Omental fat pad (tissue), 4 donors: ENCODE results near the gene LGALSL. TPM values are rescaled to one million over a fixed set of nuclear protein-coding genes. Genes with fewer than 3 reads are reported as not detected.

ENCODE experiments used
- ATAC-seq: fragments of 150-250 bp; one replicate; pipeline ENCODE4 v1.9.1; 2016; ENCODE audit warnings: mild to moderate bottlenecking, moderate library complexity; ENCODE audit not compliant: low FRiP score
- DNase-seq: peaks from one replicate; pipeline ENCODE4 v3.0.0-alpha.2; 2019; ENCODE audit warnings: low spot score
- total RNA-seq, 4 donors: library from RNA; depleted of rRNA; stranded (reverse); fragments of >200 nt; gene quantifications; one replicate each; pipeline ENCODE4 v1.1.0, GENCODE V29; 2016
- TF ChIP-seq, protein P1 (sequence below), 3 donors: fragments of 450-650 bp; IDR thresholded peaks; one replicate each; pipeline ENCODE4 v1.5.1; 2016 to 2017; ENCODE audit warnings: antibody characterized with exemption in 3 of 3, mild to moderate bottlenecking in 3 of 3, moderate library complexity in 2 of 3

LGALSL gene
- 10 to 100 TPM in 2 of 4 donors, 1 to 10 TPM in 2; 7.8 to 15.9 (median 9.3) TPM for total RNA-seq

DNA sequence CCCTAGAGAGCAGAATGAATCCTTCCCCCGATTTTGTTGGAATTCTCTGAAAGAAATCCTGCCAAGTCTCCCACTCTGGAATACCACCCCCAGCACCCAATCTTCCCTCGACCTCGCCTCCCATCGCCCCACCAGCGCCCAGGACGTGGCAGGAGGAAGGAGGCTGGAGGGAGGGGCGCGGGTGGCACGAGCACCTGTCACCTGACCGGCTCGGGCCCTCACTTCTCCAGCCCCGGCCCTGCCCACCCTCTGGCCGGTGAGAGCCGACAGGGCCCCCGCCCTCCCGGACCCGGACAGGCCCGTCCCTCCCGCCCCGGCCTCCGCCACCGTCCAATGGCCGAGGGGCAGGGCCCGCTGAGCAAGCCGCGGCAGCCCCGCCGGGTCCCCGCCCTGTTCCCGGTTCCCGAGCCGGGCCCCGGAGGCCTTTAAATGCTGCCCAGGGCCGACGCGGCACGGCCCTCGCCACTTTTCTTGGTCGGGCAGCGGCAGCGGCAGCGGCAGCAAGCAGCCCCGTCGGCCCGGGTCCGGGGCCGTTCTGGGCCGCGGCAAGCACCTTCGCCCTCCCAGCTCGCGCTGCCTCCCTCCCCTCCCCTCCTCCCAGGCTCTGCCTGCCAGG is at the start of gene LGALSL:
Gene LGALSL, plus strand, starts transcription at position 393 of the 616 bp plus-strand sequence. CDS start 384 bp downstream, outside the sequence.
- TF ChIP-seq, protein P1, sequence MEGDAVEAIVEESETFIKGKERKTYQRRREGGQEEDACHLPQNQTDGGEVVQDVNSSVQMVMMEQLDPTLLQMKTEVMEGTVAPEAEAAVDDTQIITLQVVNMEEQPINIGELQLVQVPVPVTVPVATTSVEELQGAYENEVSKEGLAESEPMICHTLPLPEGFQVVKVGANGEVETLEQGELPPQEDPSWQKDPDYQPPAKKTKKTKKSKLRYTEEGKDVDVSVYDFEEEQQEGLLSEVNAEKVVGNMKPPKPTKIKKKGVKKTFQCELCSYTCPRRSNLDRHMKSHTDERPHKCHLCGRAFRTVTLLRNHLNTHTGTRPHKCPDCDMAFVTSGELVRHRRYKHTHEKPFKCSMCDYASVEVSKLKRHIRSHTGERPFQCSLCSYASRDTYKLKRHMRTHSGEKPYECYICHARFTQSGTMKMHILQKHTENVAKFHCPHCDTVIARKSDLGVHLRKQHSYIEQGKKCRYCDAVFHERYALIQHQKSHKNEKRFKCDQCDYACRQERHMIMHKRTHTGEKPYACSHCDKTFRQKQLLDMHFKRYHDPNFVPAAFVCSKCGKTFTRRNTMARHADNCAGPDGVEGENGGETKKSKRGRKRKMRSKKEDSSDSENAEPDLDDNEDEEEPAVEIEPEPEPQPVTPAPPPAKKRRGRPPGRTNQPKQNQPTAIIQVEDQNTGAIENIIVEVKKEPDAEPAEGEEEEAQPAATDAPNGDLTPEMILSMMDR (IDR thresholded peaks at IDR 0.05): no peak
- ATAC-seq: peak; percentile 81
- peak; percentile 28 for DNase-seq

DNA sequence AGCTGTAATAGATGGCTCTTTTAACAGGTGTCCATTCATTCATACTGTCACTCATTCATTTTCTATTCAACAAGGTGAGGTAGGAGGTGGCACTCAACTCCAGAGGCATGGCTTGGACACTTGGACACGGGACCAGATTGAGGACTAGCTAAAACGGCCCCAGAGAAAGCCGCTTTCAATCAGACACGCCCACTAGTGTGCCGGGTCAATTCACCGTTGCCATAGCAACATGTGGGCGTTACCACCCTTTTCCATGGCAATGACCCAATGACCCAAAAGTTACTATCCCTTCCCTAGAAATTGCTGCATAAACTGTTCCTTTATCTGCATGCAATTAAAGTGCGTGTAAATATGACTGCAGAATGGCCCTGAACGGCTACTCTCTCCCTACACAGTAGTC is 49.2 kb upstream of the LGALSL start:
- TF ChIP-seq, protein P1 (IDR thresholded peaks at IDR 0.05): no peak
- ATAC-seq (no peak), DNase-seq (no peak)

DNA sequence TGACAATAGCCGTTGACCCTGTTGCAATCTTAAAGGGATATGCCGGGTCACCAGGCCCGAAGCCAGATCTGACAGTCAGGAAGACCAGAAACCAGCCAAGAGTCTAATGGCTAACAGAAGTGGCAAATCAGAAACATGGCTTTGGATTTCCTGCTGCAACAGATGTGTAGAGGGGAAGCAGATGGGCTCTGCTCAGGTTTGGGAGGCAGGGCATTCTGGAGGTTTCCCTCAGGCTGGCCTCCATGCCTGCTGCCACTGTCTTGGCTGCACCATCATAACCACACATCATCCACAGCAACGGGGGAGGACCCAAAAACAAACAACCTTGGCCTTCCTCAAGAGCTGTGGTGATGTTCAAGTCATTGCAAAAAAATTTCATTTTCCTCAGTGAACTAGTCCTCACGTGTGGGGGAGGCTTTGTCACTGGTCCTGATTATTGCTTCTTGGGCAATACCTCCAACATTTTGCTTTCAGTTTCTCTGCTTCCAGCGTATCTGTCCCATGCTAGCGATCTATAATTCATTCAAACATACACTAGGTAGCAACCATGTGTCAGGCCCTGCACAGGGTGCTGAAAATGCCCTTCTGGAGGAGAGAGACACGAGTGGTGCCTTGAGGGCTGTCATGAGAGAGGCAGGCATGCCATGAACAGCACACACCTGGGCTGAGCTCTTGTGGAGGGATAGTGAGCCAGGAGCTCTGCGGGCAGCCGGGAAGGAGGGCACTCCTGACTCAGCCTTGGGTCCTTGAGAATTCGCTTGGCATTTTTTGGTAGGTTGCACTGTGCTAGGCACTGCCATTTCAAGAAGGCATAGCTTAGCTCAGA is 48.2 kb upstream of the LGALSL start:
- no peak for DNase-seq
- peak; percentile 45 for ATAC-seq
- TF ChIP-seq, protein P1 (IDR thresholded peaks at IDR 0.05): no peak

DNA sequence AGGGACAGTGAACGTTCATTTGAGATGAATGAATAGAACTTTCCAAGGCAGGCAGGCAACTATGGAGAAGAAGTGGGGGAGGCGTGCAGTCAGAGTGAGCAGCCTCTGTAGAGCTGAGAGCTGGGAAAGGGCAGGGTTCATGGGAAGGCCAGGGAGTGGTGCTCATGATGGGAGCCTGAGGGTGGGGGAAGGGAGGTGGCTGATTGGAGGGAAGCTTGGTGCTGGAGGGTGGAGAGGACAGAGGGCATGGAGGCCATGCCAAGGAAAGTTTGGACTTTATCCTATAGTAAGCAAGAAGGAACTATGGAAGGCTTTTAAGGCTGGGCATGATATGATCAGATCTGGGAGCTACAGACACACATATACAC is 47.6 kb upstream of the LGALSL start:
- TF ChIP-seq, protein P1 (IDR thresholded peaks at IDR 0.05): no peak
- no peak for ATAC-seq
- no peak for DNase-seq

DNA sequence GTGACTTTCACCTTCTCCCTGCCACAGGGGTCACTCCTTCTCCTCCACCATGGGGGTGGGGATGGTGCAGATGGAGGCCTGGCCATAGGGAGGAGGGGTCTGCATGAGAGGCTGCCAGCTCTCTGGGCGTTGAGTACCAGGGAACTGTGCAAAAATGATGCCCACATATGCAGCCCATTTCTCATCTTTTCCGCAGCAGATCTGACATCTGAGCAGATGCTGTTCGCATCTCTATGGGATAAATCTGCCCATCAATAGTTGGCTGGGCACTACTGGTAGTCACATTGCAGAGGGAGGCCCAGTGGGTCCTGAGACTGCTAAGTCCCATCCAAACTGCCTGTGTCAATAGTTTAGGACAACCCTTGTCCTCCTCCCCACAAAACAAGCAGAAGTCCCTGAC is 45.9 kb upstream of the LGALSL start:
- DNase-seq (no peak), ATAC-seq (no peak)
- TF ChIP-seq, protein P1 (IDR thresholded peaks at IDR 0.05): no peak

DNA sequence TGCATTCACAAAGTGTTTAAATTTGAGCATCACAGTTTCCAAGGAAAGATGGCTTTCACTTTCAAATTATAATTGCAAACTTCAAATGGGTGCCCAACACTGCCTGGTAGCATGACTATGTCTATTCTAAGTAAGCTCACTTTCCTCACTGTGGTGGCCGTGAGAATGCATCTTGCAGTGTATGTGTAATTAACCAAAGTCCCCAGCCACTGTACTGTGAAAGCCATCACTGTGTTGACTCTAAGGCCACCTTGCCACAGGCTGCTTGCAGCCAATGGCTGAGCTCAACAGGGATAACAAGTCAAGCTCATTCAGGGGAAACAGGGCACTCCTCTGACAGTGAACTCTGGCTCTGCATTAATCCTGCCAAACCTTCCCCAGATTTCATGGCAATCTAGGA is 43.3 kb upstream of the LGALSL start:
- TF ChIP-seq, protein P1 (IDR thresholded peaks at IDR 0.05): no peak
- no peak for ATAC-seq
- no peak for DNase-seq

DNA sequence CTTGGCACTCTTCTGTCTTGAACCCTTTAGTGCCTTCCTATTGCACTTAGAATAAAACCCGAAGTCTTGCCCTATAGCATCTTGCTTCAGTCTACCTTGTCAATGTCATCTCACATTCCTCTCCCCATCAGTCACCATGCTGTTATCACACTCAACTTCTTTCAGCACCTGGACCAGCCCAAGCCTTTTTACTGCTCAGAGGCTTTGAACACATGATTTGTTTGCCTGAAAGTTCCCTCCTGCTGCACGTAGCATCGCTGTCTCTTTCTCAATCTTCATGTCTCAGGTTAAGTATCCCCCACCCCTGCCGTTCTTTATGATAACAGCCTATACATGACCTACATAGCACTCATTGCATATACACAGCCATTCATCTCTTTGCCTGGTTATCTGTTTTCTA is 41.3 kb upstream of the LGALSL start:
- DNase-seq: no peak
- TF ChIP-seq, protein P1 (IDR thresholded peaks at IDR 0.05): no peak
- ATAC-seq: no peak
